ENCODE results near the gene TP53AIP1. TPM values are rescaled to one million over a fixed set of nuclear protein-coding genes. Genes with fewer than 3 reads are reported as not detected.

Gene TP53AIP1
- total RNA-seq, 2 experiments from 2014 or later: not detected

DNA sequence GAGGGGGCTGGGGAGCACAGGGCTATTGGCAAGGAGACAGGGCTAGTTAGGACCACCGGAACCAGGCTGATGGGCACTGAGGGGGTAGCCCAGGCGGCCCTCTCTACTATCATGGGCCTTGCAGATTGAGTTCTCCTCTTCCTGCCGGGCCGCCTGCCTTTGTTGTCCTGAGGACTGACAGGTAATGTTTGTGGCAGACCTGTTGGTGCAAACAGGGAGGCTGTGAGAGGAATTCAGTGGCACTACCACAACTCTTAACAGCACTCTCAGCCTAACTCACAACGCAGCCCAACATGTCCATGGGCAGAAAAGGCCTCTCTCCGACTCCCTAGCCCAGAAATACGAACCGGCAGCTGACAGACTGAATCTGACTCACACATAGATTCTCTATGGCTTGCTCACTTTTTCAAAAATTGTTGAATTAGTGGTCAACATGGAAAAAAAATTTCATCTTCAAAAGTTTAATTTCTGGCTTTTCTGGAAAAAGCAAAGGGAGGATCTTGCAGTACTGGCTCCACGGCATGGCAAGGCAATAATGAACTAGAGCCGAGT is 40.1 kb downstream of the TP53AIP1 start:
- Mint-ChIP-seq H3K27me3 (peaks cover 14% of the 10 kb centered on the region), H3K36me3 (ENCODE audit: low read depth) (no peaks in the 10 kb centered on the region), H3K27ac (no peak overlapping the region), H3K4me1 (ENCODE audit: low read depth) (peaks cover 9% of the 10 kb centered on the region), H3K4me3 (no peak overlapping the region), H3K9me3 (no peaks in the 10 kb centered on the region)
- ATAC-seq (no peak), DNase-seq (no peak)
- intact Hi-C loops (cut with micrococcal nuclease): no loop called here
- TF ChIP-seq, protein P1, sequence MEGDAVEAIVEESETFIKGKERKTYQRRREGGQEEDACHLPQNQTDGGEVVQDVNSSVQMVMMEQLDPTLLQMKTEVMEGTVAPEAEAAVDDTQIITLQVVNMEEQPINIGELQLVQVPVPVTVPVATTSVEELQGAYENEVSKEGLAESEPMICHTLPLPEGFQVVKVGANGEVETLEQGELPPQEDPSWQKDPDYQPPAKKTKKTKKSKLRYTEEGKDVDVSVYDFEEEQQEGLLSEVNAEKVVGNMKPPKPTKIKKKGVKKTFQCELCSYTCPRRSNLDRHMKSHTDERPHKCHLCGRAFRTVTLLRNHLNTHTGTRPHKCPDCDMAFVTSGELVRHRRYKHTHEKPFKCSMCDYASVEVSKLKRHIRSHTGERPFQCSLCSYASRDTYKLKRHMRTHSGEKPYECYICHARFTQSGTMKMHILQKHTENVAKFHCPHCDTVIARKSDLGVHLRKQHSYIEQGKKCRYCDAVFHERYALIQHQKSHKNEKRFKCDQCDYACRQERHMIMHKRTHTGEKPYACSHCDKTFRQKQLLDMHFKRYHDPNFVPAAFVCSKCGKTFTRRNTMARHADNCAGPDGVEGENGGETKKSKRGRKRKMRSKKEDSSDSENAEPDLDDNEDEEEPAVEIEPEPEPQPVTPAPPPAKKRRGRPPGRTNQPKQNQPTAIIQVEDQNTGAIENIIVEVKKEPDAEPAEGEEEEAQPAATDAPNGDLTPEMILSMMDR (IDR thresholded peaks at IDR 0.05): no peak
- ChIA-PET POLR2A (no interaction called here), CTCF (interaction anchor here (1.3 to 10.4 kb wide), 2 partner anchors 18 to 59 kb away, joined by 3 to 123 read pairs; no protein-coding TSS in a partner anchor)

DNA sequence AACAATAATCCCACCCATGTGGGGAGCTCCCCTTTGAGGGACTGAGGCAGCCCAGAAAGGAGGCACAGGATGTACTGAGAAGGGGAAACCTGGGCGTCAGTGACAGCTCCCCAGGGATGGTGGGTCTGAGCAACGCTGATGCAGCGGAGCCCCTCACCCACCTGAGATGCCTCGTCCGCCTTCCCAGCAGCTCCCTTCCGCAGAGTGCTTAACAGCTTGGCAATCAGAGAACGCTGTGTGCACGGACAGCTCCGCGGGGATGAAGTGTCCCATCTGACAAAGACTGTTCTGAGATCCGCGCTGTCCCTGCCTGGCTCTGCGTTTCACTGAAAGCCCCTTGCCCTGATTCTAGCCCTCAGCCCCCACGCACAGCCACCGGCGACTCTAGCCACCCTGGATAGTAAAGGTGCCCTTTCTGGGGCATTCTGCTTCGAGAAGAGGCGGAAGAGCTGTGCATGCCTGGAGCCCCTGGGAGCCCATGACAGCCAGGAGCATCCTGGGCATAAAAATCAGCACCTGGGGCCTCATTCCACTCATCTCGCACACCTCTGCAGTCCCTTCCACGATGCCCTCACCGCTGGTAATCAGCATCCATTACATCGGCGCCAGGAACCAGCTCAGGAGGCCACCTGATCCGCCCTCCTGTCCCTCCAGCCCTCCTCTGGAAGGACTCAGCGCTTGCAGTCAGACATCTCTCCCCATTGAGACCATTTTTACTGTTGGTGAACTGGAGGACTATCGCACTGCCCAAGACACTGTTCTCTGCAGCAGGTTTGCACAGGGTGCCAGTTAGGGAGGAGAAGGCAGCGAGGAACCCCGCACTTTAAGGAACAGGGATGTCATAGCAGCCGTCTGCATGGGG is 40.8 kb downstream of the TP53AIP1 start:
- H3K36me3 Mint-ChIP-seq (ENCODE audit: low read depth): no peaks in the 10 kb centered on the region
- no peak for ATAC-seq
- no peak overlapping the region for H3K4me3 Mint-ChIP-seq
- ChIA-PET POLR2A (interaction anchor here (0.6 kb wide), 1 partner anchor 906 kb away, joined by 3 read pairs; no protein-coding TSS in a partner anchor), CTCF (interaction anchor here (10.4 kb wide), 1 partner anchor 17 kb away, joined by 123 read pairs; no protein-coding TSS in a partner anchor)
- H3K9me3 Mint-ChIP-seq: no peaks in the 10 kb centered on the region
- no peak overlapping the region for H3K27ac Mint-ChIP-seq
- TF ChIP-seq, protein P1 (IDR thresholded peaks at IDR 0.05): no peak
- peaks cover 9% of the 10 kb centered on the region for H3K4me1 Mint-ChIP-seq (ENCODE audit: low read depth)
- H3K27me3 Mint-ChIP-seq: peaks cover 14% of the 10 kb centered on the region
- DNase-seq: no peak
- intact Hi-C loops (cut with micrococcal nuclease): no loop called here

DNA sequence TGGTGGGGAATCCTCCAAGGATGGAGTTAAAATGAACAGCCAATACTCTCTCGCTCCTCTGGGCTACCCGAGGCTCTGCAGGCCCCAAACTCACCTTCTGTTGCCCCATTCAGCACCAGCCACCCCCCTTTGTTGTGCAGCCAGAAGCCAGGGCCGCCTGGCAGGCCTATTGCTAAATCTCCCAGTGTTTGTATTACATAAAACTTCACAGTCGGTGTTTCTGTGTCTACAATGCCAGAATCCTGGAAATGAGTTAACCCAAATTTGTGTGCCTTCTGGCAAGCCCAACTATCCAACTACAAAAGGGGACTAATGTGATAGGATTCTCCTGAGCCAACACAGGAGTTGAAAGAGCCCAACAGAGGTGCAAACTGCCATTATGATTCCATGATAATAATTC is 42.2 kb downstream of the TP53AIP1 start:
- H3K4me3 Mint-ChIP-seq: no peak overlapping the region
- ChIA-PET POLR2A (no interaction called here), CTCF (interaction anchor here (1.0 kb wide), 1 partner anchor 15 kb away, joined by 4 read pairs; no protein-coding TSS in a partner anchor)
- no peaks in the 10 kb centered on the region for H3K36me3 Mint-ChIP-seq (ENCODE audit: low read depth)
- no peak overlapping the region for H3K27ac Mint-ChIP-seq
- H3K9me3 Mint-ChIP-seq: no peaks in the 10 kb centered on the region
- DNase-seq (no peak), ATAC-seq (no peak)
- H3K27me3 Mint-ChIP-seq: peaks cover 14% of the 10 kb centered on the region
- TF ChIP-seq, protein P1 (IDR thresholded peaks at IDR 0.05): no peak
- peaks cover 4% of the 10 kb centered on the region for H3K4me1 Mint-ChIP-seq (ENCODE audit: low read depth)
- intact Hi-C loops (cut with micrococcal nuclease): no loop called here

DNA sequence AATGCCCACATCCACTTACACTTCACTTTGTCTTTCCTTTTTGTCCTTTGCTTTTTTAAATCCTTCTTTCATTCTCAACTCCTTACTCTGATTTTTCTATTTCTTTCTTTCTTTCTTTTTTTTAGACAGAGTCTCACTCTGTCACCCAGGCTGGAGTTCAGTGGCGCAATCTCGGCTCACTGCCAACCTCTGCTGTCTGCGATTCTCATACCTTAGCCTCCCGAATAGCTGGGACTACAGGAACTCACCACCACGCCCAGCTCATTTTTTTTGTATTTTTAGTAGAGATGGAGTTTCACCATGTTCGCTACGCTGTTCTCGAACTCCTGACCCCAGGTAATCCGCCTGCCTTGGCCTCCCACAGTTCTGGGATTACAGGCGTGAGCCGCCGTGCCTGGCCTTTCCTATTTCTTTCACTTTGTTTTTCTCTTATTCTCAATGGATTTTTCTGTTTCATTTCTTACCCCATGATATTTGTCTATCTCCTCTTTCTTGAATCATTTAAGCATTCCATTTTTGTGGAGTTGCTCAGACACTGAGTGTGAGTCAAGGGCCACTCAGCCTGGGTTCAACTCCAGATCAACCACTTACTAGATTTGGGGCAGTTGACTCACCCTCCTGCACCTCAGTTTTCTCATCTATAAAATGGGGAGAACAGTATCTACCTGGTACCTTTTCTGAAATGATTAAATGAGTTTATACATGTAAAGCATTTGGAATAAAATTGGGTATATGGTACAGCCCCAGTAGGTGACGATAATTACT is 43.9 kb downstream of the TP53AIP1 start:
- DNase-seq (no peak), ATAC-seq (no peak)
- intact Hi-C loops (cut with micrococcal nuclease): no loop called here
- no peaks in the 10 kb centered on the region for H3K4me1 Mint-ChIP-seq (ENCODE audit: low read depth)
- TF ChIP-seq, protein P1 (IDR thresholded peaks at IDR 0.05): no peak
- no peak overlapping the region for H3K4me3 Mint-ChIP-seq
- CTCF ChIA-PET: interaction anchor here (0.7 to 1.0 kb wide), 3 partner anchors 14 to 57 kb away, joined by 3 read pairs; no protein-coding TSS in a partner anchor
- POLR2A ChIA-PET: no interaction called here
- no peaks in the 10 kb centered on the region for H3K36me3 Mint-ChIP-seq (ENCODE audit: low read depth)
- no peak overlapping the region for H3K27ac Mint-ChIP-seq
- H3K9me3 Mint-ChIP-seq: no peaks in the 10 kb centered on the region
- peaks cover 12% of the 10 kb centered on the region for H3K27me3 Mint-ChIP-seq
